ENCODE results near the gene PSME4. TPM values are rescaled to one million over a fixed set of nuclear protein-coding genes. Genes with fewer than 3 reads are reported as not detected.

Gene PSME4
- total and polyA plus RNA-seq, 2 of the 13 experiments (the other 11 are each of a cell fraction or from before 2014, with no cell fraction given): 52.1 to 77.8 TPM

GRCh38 chr2:53969968-53970723 lies 647 bp downstream of the PSME4 start (continued):
- TF ChIP-seq NFKB2 (CRISPR knock-in tag; IDR thresholded peaks at IDR 0.05; ENCODE audit: borderline replicate concordance) (0 out of 2 replicates have a peak, but pooled peaks have one; percentile 5), KLF11 (CRISPR knock-in tag; IDR thresholded peaks at IDR 0.05) (no peak), CREM (IDR thresholded peaks at IDR 0.05) (0 out of 2 replicates have a peak, but pooled peaks have one; percentile 1), CREM (CRISPR knock-in tag; IDR thresholded peaks at IDR 0.05) (no peak), ZMYM3 (CRISPR knock-in tag; IDR thresholded peaks at IDR 0.05) (no peak), PLSCR1 (CRISPR knock-in tag; IDR thresholded peaks at IDR 0.05; ENCODE audit: borderline replicate concordance) (no peak), PATZ1 (CRISPR knock-in tag; IDR thresholded peaks at IDR 0.05) (peak; percentile 19; the same call in 1 of the 2 replicates), ZNF557 (CRISPR knock-in tag; IDR thresholded peaks at IDR 0.05) (no peak), ZNF414 (CRISPR knock-in tag; IDR thresholded peaks at IDR 0.05) (peak; percentile 30; the same call in 1 of the 2 replicates), KDM5B (CRISPR knock-in tag; IDR thresholded peaks at IDR 0.05; ENCODE audit: borderline replicate concordance) (peak; percentile 27; the same call in 1 of the 2 replicates), ZNF260 (CRISPR knock-in tag; IDR thresholded peaks at IDR 0.05; ENCODE audit: borderline replicate concordance, low read depth) (no peak), EEA1 (CRISPR knock-in tag; IDR thresholded peaks at IDR 0.05; ENCODE audit: borderline replicate concordance) (no peak), SCMH1 (CRISPR knock-in tag; IDR thresholded peaks at IDR 0.05; ENCODE audit: borderline replicate concordance) (no peak), HMG20A (CRISPR knock-in tag; IDR thresholded peaks at IDR 0.05; ENCODE audit: borderline replicate concordance) (no peak), ZNF446 (CRISPR knock-in tag; IDR thresholded peaks at IDR 0.05) (no peak), HNF1B (CRISPR knock-in tag; IDR thresholded peaks at IDR 0.05) (0 out of 2 replicates have a peak, but pooled peaks have one; percentile 50), CREB3 (CRISPR knock-in tag; IDR thresholded peaks at IDR 0.05) (0 out of 2 replicates have a peak, but pooled peaks have one; percentile 35), AHR (CRISPR knock-in tag; IDR thresholded peaks at IDR 0.05) (no peak), ETV5 (CRISPR knock-in tag; IDR thresholded peaks at IDR 0.05; ENCODE audit: borderline replicate concordance) (no peak), ZNF17 (CRISPR knock-in tag; IDR thresholded peaks at IDR 0.05) (no peak), SYNCRIP (IDR thresholded peaks at IDR 0.05; ENCODE audit: insufficient read depth, low read depth, low read length) (no peak), SRF (IDR thresholded peaks at IDR 0.05; ENCODE audit: low read depth, low read length) (no peak), SSRP1 (CRISPR knock-in tag; IDR thresholded peaks at IDR 0.05) (no peak), HDAC6 (IDR thresholded peaks at IDR 0.05; ENCODE audit: low read depth, low read length) (no peak), ZNF777 (CRISPR knock-in tag; IDR thresholded peaks at IDR 0.05) (no peak)

Measured in HepG2 (cell line).